MG63 (cell line): ENCODE measurements around the gene TES. TPM values are rescaled to one million over a fixed set of nuclear protein-coding genes. Genes with fewer than 3 reads are reported as not detected.
A peak's percentile ranks its signal among the peaks of the same experiment; 100 is the strongest.

Experiments
- DNase-seq: peaks from one replicate; pipeline ENCODE4 v3.0.0-alpha.2; 2020
- H3K27me3 ChIP-seq: fragments of 250-450 bp; sonication (Bioruptor Pico); 2 replicates; pipeline ENCODE4 v1.5.1; 2020; ENCODE audit warnings: mild to moderate bottlenecking, moderate library complexity
- H3K36me3 ChIP-seq: fragments of 250-450 bp; sonication (Bioruptor Pico); 2 replicates; pipeline ENCODE4 v1.5.1; 2020; ENCODE audit warnings: mild to moderate bottlenecking, moderate library complexity
- H3K4me3 ChIP-seq: fragments of 250-450 bp; sonication (Bioruptor Pico); 2 replicates; pipeline ENCODE4 v1.5.1; 2020; ENCODE audit warnings: mild to moderate bottlenecking, moderate library complexity
- H3K9me3 ChIP-seq: fragments of 250-450 bp; sonication (Bioruptor Pico); 2 replicates; pipeline ENCODE4 v1.5.1; 2020; ENCODE audit warnings: mild to moderate bottlenecking, moderate library complexity
- total RNA-seq: library from RNA; depleted of rRNA; stranded (reverse); fragments of >200 nt; shearing (Covaris generic); gene quantifications from 2 replicates; pipeline ENCODE4 v1.2.3, GENCODE V29; 2014; ENCODE audit warnings: low replicate concordance

Gene TES
- total RNA-seq, 1 experiment from 2014 or later, result 39.1 TPM

DNA sequence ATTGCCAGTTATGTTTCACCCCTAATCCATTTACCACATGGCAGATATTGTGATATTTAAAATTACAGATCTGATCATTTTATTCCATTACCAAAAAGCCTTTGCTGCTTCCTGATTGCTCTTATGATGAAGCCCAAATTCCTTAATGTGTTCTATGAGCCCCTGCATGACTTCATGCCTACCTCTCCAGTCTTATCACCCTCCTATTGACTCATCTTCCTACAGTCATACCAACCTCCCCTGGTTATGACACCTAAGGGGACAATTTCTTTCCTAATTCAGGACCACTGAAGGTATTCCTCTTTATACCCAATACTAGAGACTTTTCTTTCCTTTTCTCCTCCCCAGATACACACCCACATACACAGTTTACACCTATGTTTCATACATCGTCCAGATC lies 36.0 kb downstream of the TES start:
- no peaks in the 10 kb centered on the region for H3K27me3 ChIP-seq
- H3K36me3 ChIP-seq, result peaks cover 12% of the 10 kb centered on the region; the same call in 1 of the 2 replicates
- H3K9me3 ChIP-seq, result no peaks in the 10 kb centered on the region
- DNase-seq, result no peak
- no peak overlapping the region for H3K4me3 ChIP-seq

DNA sequence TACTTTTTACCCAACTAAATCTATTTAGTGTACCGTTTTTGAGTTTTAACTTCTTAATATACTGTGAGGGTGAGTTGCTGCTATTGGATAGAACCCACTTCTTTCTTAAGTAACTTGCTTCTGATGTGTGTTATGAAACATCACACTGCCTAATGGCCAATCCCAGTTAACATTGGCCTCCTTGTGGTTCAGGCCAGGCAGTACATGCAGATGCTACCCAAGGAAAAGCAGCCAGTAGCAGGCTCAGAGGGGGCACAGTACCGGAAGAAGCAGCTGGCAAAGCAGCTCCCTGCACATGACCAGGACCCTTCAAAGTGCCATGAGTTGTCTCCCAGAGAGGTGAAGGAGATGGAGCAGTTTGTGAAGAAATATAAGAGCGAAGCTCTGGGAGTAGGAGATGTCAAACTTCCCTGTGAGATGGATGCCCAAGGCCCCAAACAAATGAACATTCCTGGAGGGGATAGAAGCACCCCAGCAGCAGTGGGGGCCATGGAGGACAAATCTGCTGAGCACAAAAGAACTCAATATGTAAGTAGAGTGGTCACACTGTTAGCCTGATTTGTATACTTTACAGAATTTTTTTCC lies 39.7 kb downstream of the TES start:
- DNase-seq, result peak; percentile 22
- Histone ChIP-seq H3K9me3 (no peaks in the 10 kb centered on the region), H3K36me3 (peaks cover 16% of the 10 kb centered on the region), H3K4me3 (no peak overlapping the region), H3K27me3 (no peaks in the 10 kb centered on the region)

DNA sequence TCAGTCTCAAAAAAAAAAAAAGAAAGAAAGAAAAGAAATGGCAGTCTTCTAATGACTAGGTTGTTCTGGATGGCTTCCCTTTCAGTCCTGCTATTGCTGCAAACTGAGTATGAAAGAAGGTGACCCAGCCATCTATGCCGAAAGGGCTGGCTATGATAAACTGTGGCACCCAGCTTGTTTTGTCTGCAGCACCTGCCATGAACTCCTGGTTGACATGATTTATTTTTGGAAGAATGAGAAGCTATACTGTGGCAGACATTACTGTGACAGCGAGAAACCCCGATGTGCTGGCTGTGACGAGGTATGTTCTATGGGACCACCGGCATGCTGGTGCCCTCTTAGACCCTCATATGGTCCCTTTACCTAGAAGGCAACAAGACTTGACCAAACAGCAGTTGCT lies 41.3 kb downstream of the TES start:
- no peak overlapping the region for H3K4me3 ChIP-seq
- peaks cover 12% of the 10 kb centered on the region for H3K36me3 ChIP-seq
- no peak for DNase-seq
- no peaks in the 10 kb centered on the region for H3K27me3 ChIP-seq
- no peaks in the 10 kb centered on the region for H3K9me3 ChIP-seq

DNA sequence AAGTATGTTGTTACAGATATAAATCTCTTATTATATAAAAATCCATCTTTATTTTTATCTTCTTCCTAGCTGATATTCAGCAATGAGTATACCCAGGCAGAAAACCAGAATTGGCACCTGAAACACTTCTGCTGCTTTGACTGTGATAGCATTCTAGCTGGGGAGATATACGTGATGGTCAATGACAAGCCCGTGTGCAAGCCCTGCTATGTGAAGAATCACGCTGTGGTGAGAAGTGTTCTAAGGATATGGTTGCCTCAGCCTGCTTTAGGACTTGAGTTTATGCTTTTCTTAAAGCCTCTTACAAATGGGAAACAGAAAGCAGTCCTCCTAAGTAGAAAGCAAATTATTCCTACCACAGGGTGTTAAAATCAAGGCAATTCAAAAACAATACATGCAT lies 41.9 kb downstream of the TES start:
- H3K36me3 ChIP-seq, result peaks cover 12% of the 10 kb centered on the region
- DNase-seq, result no peak

DNA sequence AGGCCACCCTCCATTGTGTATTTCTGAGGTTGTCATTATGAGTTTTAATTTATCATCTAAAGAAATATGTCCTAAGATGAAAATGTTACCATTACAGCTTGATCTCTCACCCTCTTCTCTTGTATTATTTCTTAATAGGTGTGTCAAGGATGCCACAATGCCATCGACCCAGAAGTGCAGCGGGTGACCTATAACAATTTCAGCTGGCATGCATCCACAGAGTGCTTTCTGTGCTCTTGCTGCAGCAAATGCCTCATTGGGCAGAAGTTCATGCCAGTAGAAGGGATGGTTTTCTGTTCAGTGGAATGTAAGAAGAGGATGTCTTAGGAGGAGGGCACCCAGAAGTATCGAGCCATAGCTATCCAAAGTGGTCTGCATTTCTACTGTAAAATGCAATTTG lies 46.8 kb downstream of the TES start:
- no peaks in the 10 kb centered on the region for H3K9me3 ChIP-seq
- H3K36me3 ChIP-seq, result peaks cover 10% of the 10 kb centered on the region
- H3K27me3 ChIP-seq, result no peaks in the 10 kb centered on the region
- no peak overlapping the region for H3K4me3 ChIP-seq
- no peak for DNase-seq

More for the DNA sequence above, 41.9 kb downstream of the TES start:
- Histone ChIP-seq H3K4me3 (no peak overlapping the region), H3K27me3 (no peaks in the 10 kb centered on the region), H3K9me3 (no peaks in the 10 kb centered on the region)

DNA sequence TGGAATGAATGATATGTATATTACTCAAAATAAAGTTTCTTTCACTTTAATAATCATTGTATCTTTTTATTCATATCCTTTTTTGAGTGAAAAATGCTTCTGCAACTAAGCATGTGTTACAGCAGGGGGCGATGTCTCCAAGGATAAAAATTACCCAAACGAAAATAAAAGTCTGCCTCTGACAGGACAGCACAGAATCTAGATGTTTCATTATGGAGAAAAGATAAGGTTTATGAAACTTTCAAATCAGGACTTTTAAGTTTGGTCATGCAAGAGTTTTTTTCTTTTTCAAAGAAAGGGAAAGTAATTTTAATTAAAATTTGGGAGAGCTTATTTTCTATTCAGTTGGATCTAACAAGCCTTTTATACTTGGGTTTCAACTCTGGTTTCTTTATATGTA lies 48.4 kb downstream of the TES start:
- H3K36me3 ChIP-seq, result peaks cover 6% of the 10 kb centered on the region; the same call in 1 of the 2 replicates
- no peak overlapping the region for H3K4me3 ChIP-seq
- no peaks in the 10 kb centered on the region for H3K9me3 ChIP-seq
- no peak for DNase-seq
- no peaks in the 10 kb centered on the region for H3K27me3 ChIP-seq

DNA sequence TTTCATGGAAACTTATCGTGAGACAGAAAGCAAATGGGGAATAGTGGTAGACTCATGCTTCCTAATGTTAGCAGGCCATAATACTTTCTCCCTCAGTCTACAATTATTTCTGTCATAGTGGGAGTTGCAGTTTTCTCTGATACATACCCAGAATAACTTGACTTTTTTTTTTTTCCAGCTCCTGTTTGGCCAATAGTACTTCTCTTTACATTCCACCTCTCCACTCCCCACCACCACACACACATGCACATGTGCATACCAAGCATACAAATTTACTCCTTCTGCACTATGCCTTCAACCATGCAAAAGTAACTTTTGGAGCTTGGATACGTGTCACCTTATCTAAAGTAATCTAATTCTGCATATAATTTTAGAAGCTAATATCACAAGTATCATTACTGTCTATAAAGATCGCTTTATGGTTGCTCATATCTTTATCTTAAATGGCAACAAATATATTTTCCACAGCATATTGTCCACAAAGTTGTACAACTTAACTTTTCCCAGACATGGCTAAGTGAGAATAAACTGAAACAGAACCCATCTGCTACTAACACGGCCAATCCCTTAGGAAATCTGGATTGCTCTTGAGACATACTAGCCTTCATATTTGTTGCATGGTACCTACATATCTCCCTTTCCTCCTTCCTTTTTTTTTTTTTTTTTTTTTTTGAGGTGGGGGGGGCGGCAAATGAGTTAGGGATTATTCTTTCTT lies 49.0 kb downstream of the TES start:
- Histone ChIP-seq H3K9me3 (no peaks in the 10 kb centered on the region), H3K4me3 (no peak overlapping the region), H3K36me3 (peaks cover 6% of the 10 kb centered on the region; the same call in 1 of the 2 replicates), H3K27me3 (no peaks in the 10 kb centered on the region)
- no peak for DNase-seq

DNA sequence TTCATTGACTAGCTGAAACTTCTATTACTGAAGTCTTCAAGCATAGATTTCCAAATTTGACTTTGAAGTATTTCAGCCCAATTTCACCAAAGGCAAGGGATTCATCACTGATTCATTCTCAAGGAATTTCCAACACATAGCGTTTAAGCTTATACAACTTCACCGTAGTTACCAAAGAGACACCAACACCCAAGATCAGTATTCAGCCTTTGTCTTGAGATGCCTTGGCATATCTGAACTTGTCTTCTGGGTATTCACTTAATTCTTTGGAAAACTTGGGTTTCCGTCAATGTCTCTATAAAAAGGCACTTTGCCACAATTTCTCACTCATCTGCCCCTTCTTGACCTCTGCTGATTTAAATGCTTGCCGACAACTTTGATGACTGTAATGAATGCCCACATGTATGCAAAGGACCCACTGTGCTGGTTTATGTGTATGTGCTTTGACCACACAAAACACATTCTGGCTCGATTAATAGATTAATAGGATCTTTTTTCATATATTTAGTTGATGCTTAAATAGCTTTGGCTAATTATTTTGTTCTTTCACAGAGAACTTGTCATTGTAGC lies 49.6 kb downstream of the TES start:
- H3K9me3 ChIP-seq, result no peaks in the 10 kb centered on the region
- no peak overlapping the region for H3K4me3 ChIP-seq
- DNase-seq, result no peak
- peaks cover 6% of the 10 kb centered on the region; the same call in 1 of the 2 replicates for H3K36me3 ChIP-seq
- no peaks in the 10 kb centered on the region for H3K27me3 ChIP-seq

DNA sequence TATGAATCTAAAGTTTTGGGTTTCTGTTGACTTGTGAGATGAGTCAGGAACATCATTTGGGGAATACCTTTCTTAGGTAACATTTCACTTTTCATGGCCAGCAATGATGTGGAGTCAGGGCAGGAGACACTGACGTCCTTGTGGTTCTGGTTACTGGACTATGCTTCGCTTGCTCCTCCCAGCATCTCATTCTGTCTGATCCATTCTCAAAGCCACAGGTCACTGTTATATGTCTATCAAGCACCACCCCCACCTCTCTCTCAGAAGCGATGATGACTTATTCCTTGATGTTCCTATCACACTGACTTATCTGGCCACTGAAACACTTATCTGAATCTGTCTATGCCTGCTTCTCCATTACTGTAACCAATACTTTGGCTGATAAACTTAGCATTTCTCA lies 51.6 kb downstream of the TES start:
- Histone ChIP-seq H3K4me3 (no peak overlapping the region), H3K27me3 (no peaks in the 10 kb centered on the region), H3K9me3 (no peaks in the 10 kb centered on the region), H3K36me3 (peaks cover 6% of the 10 kb centered on the region; the same call in 1 of the 2 replicates)
- DNase-seq, result no peak

DNA sequence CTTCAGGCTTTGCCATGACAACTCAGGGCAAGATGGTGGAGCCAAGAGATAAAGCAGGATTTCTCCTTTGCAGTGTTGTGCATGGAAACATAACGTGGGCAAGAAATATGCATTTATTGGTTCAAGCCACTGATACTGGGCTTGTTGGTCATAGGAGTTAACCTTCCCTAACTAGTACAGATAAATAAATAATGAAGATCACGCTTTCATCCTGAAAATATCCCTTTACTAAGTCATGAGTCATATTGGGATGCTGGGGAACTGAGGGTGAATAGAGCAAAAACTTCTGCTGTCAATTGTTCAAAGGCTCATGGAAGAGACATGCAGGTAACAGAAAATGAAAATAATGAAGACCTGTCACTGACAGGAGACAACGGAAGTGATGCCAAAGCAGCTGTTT lies 55.5 kb downstream of the TES start:
- no peak for DNase-seq
- H3K4me3 ChIP-seq, result no peak overlapping the region
- no peaks in the 10 kb centered on the region for H3K9me3 ChIP-seq
- no peaks in the 10 kb centered on the region for H3K27me3 ChIP-seq
- H3K36me3 ChIP-seq, result no peaks in the 10 kb centered on the region

DNA sequence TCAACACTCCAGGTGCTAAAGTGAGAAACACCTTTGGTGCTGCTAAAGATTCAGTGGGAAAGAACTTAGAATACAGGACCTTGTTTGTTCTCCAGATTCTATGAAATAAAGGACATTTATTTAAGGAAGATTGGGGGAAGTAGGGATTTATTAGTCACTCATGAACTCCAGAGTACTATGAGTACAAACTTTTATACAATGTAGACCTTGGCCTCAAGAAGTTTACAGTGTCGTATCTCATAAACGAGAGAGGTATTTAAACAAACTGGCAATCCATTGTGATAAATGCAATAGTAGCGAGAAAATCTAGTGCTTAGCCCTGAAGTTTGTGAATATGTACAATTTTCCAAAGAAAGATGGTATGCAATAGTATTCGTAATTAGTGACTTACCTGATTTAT lies 59.1 kb downstream of the TES start:
- Histone ChIP-seq H3K9me3 (no peaks in the 10 kb centered on the region), H3K27me3 (no peaks in the 10 kb centered on the region), H3K36me3 (no peaks in the 10 kb centered on the region), H3K4me3 (no peak overlapping the region)
- DNase-seq, result no peak

DNA sequence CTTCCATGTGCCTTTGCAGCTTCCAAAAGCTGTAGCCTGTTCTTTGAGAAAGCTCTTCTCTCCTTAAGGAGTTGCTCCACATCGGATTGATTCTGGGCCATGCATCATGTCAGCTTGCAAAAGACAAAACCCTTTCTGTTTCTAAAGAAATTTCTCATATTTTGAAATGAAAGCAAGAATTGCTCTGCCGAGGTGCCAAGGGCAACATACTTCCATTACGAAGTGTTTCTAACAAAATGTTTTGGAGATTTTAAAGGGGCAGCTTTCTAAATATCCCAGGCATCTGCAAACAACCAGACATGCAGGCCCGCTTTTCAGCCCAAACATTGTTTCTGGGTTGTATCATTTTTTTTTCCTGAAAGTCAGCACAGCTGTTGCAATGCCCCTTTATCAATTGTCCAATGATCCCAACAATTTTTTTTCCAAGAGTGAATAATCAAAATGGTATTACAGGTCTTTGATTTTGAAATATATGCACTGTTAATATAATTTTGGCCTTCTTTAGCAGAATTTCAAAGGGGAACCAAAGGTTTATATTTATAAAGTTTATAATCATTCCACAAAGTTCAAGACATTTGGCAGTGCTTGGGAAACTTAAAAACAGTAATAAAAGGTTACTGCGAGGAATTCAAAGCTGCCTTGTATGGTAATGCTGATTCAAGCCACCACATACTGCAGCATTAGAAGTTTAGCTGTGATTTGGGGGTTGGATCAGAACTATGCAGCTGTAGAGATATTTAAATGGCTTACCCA lies 61.0 kb downstream of the TES start:
- Histone ChIP-seq H3K4me3 (no peak overlapping the region), H3K27me3 (no peaks in the 10 kb centered on the region), H3K36me3 (no peaks in the 10 kb centered on the region), H3K9me3 (no peaks in the 10 kb centered on the region; the same call in 1 of the 2 replicates)
- peak; percentile 3 for DNase-seq

DNA sequence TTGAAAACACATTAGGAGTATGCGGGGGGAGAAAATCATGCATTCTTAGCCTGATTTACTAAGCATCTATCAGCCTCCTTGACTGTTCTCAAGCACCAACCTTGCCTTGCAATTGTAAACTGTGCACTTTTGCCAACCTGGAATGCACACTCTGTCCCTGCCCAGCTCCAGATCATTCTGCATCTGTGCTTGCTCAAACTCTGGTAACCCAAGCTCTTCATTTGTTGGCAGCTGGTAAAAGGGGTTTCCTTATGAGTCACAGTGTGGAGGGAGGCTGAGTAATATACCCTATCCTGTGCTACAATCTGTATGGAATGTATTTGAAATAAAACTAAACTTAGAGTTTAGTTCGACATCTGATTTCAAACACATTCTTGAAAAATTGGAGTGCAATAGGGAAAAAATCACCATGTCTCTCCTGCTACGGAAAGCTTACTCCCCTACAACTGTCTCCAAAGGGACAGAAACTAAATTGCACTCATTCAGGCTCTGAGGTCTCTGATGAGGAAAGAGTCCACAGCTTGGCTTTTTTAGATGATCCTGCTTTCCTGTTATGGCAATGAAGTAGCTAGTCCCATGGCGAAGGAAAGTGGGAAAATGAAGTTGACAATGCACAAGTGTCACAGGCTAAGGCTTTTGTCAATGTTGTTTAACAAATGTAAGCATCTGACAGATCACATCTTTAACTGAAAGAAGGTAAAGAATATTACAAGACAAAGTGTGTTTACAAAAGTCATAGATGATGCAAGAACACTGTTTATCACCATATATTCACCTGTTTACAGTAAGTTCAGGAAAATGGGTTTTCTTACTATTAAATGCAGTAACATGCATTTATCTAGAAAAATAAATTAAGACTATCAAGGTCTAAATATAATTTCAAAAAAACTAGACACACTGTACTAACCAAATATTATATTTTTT lies 61.9 kb downstream of the TES start:
- no peak overlapping the region for H3K4me3 ChIP-seq
- no peaks in the 10 kb centered on the region for H3K27me3 ChIP-seq
- DNase-seq, result peak; percentile 84
- H3K36me3 ChIP-seq, result no peaks in the 10 kb centered on the region
- H3K9me3 ChIP-seq, result no peaks in the 10 kb centered on the region; the same call in none of the 2 replicates

DNA sequence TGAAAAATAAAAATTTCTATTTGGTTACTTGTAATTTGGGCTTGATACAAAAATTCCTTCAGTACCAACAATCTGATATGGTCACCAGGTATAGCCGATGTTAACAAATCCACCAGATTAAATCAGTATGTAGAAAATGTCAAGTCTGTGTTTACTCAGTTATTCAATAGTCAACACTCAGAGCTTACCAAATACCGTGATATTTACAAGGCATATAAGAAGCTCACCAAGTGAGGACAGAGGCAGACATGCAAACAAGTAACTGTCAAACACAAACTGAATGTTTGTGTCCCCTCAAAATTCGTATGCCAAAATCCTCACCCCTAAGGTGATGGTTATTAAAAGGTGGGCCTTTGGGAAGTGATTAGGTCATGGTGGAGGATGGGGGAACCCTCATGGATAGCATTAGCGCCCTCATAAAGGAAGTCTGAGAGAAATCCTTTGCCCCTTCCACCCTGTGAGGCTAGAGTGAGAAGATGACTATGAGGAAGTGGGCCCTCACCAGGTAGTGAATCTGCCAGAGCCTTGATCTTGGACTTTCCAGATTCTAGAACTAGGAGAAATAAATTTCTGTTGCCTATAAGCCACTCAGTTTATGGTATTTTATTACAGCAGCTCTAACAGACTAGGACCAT lies 63.1 kb downstream of the TES start:
- Histone ChIP-seq H3K4me3 (no peak overlapping the region), H3K27me3 (no peaks in the 10 kb centered on the region), H3K36me3 (no peaks in the 10 kb centered on the region), H3K9me3 (no peaks in the 10 kb centered on the region; the same call in none of the 2 replicates)
- DNase-seq, result no peak

DNA sequence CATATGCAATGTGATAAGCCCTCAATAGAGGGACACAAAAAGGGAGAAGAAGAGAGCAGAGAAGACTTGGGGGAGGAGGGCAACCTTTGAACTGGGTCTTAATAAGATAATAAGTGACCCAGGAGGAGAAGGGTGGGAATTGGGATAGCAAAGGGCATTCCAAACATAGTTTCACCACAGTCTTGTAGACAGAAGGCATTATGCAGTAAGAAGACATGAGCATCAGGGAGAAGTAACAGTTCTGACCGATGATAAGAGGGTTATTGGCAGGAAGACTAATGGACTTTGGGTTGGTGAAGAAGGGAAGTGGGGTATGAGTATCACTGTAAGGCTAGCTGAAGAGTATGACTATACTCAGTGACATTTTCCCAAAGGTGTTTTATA lies 63.6 kb downstream of the TES start:
- H3K4me3 ChIP-seq, result no peak overlapping the region

DNA sequence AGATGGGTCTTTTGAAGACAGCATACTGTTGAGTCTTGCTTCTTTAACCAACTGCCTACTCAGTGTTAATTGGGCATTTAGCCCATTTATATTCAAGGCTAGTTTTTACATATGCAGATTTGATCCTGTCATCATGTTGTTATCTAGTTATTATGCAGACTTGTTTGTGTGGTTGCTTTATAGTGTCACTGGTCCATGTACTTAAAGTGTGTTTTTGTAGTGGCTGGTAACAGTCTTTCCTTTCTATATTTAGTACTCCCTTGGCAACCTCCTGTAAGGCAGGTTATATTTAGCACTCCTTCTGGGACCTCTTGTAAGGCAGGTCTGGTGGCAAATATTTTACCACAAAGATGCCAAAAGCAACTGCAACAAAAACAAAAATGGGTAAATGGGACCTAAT lies 66.7 kb downstream of the TES start:
- Histone ChIP-seq H3K9me3 (no peaks in the 10 kb centered on the region; the same call in none of the 2 replicates), H3K36me3 (no peaks in the 10 kb centered on the region), H3K4me3 (no peak overlapping the region), H3K27me3 (no peaks in the 10 kb centered on the region)
- DNase-seq, result no peak

More for the DNA sequence above, 63.6 kb downstream of the TES start:
- H3K27me3 ChIP-seq, result no peaks in the 10 kb centered on the region
- no peak for DNase-seq
- H3K9me3 ChIP-seq, result no peaks in the 10 kb centered on the region; the same call in none of the 2 replicates
- no peaks in the 10 kb centered on the region for H3K36me3 ChIP-seq
